Lower leg skin (tissue), 3 donors: ENCODE data around the gene SORCS1.

Experiments used
- POLR2A ChIP-seq, 2 donors: fragments of 450-650 bp; IDR thresholded peaks; one replicate each; pipeline ENCODE4 v1.6.1; 2016 to 2017; ENCODE audit warnings: antibody characterized with exemption in 2 of 2, mild to moderate bottlenecking in 1 of 2, moderate library complexity in 1 of 2
- TF ChIP-seq, protein P1 (sequence below), 3 donors: fragments of 450-650 bp; IDR thresholded peaks; one replicate each; pipeline ENCODE4 v1.5.1; 2016; ENCODE audit warnings: antibody characterized with exemption in 3 of 3, mild to moderate bottlenecking in 3 of 3, moderate library complexity in 2 of 3

- TF ChIP-seq, protein P1, sequence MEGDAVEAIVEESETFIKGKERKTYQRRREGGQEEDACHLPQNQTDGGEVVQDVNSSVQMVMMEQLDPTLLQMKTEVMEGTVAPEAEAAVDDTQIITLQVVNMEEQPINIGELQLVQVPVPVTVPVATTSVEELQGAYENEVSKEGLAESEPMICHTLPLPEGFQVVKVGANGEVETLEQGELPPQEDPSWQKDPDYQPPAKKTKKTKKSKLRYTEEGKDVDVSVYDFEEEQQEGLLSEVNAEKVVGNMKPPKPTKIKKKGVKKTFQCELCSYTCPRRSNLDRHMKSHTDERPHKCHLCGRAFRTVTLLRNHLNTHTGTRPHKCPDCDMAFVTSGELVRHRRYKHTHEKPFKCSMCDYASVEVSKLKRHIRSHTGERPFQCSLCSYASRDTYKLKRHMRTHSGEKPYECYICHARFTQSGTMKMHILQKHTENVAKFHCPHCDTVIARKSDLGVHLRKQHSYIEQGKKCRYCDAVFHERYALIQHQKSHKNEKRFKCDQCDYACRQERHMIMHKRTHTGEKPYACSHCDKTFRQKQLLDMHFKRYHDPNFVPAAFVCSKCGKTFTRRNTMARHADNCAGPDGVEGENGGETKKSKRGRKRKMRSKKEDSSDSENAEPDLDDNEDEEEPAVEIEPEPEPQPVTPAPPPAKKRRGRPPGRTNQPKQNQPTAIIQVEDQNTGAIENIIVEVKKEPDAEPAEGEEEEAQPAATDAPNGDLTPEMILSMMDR (IDR thresholded peaks at IDR 0.05), result no peak
- TF ChIP-seq POLR2A (IDR thresholded peaks at IDR 0.05), result no peak
Measured at GRCh38 chr10:106999118-106999707, 165.3 kb downstream of the SORCS1 start.
